H1 (cell line): ENCODE results near the gene ASCL2. TPM values are rescaled to one million over a fixed set of nuclear protein-coding genes. Genes with fewer than 3 reads are reported as not detected.

Source experiments
- BACH1 ChIP-seq: IDR thresholded peaks from 2 replicates; pipeline ENCODE4 v1.6.1; 2012; ENCODE audit warnings: low read length, improper control_type of control experiment
- BRCA1 ChIP-seq: IDR thresholded peaks from 2 replicates; pipeline ENCODE4 v1.6.1; 2012; ENCODE audit warnings: low read depth, low read length, improper control_type of control experiment
- EP300 ChIP-seq, 2 experiments: IDR thresholded peaks; 1 replicate in 1 of 2; 2 replicates in 1 of 2; pipeline ENCODE4 v1.6.1; 2011 to 2012; ENCODE audit warnings: low read depth in 2 of 2, low read length in 2 of 2, mild to moderate bottlenecking in 2 of 2, borderline replicate concordance in 1 of 2, inconsistent platforms in 1 of 2, moderate library complexity in 1 of 2
- SIX5 ChIP-seq: IDR thresholded peaks from 2 replicates; pipeline ENCODE4 v1.6.1; 2011; ENCODE audit warnings: mild to moderate bottlenecking, low read depth, low read length
- TAF7 ChIP-seq: optimal IDR thresholded peaks from 2 replicates; pipeline ENCODE3; 2011; ENCODE audit warnings: low read depth, mild to moderate bottlenecking, inconsistent platforms, low read length, moderate library complexity, borderline replicate concordance
- YY1 ChIP-seq: IDR thresholded peaks from 2 replicates; pipeline ENCODE4 v1.6.1; 2011; ENCODE audit warnings: low read depth, mild to moderate bottlenecking, low read length
- polyA plus RNA-seq, 7 experiments: library from polyadenylated mRNA; depleted of rRNA in 3 of 7; stranded (reverse) in 5 of 7; unstranded in 2 of 7; fragments of >200 nt in 5 of 7; fragments of 200-250 nt in 2 of 7; gene quantifications; 1 replicate in 5 of 7; 2 replicates in 1 of 7; 4 replicates in 1 of 7; pipeline versions ENCODE4 v1.2.1 to v1.2.3, GENCODE V29; 2011 to 2013; ENCODE audit warnings: missing spikeins in 2 of 7, mixed read lengths in 2 of 7
- total RNA-seq: library from RNA; stranded (reverse); fragmentation: NEBNext Ultra II Directional; extraction: Animal tissue kit (Norgen Biotek cat#: 25700); gene quantifications from 2 replicates; pipeline ENCODE4 v1.2.1, GENCODE V29; 2021
- TF ChIP-seq, protein P1 (sequence below): fragments of 300-600 bp; sonication (generic); IDR thresholded peaks from 2 replicates; pipeline ENCODE4 v1.7.1; 2012; ENCODE audit warnings: low read length, moderate library complexity, mild to moderate bottlenecking, inconsistent platforms; ENCODE audit not compliant: insufficient replicate concordance

ASCL2 gene
- total and polyA plus RNA-seq, 2 of the 8 experiments (the other 6 are each of a cell fraction or from before 2014, with no cell fraction given): 0.51 to 0.56 TPM

DNA sequence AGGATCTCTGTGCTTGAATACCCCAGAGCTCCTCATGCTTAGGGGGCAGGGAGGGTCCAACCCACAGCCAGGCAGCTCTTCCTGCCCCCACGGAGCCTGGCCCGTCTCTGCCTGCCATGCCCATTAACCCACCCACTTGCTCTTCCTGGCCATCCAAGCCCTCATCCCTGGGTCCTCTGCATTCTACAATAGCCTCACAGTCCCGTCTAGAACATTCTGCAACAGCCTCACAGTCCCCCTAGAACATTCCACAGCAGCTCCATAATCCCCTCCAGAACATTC, 46.5 kb upstream of the ASCL2 start (continued):
- TF ChIP-seq, protein P1, sequence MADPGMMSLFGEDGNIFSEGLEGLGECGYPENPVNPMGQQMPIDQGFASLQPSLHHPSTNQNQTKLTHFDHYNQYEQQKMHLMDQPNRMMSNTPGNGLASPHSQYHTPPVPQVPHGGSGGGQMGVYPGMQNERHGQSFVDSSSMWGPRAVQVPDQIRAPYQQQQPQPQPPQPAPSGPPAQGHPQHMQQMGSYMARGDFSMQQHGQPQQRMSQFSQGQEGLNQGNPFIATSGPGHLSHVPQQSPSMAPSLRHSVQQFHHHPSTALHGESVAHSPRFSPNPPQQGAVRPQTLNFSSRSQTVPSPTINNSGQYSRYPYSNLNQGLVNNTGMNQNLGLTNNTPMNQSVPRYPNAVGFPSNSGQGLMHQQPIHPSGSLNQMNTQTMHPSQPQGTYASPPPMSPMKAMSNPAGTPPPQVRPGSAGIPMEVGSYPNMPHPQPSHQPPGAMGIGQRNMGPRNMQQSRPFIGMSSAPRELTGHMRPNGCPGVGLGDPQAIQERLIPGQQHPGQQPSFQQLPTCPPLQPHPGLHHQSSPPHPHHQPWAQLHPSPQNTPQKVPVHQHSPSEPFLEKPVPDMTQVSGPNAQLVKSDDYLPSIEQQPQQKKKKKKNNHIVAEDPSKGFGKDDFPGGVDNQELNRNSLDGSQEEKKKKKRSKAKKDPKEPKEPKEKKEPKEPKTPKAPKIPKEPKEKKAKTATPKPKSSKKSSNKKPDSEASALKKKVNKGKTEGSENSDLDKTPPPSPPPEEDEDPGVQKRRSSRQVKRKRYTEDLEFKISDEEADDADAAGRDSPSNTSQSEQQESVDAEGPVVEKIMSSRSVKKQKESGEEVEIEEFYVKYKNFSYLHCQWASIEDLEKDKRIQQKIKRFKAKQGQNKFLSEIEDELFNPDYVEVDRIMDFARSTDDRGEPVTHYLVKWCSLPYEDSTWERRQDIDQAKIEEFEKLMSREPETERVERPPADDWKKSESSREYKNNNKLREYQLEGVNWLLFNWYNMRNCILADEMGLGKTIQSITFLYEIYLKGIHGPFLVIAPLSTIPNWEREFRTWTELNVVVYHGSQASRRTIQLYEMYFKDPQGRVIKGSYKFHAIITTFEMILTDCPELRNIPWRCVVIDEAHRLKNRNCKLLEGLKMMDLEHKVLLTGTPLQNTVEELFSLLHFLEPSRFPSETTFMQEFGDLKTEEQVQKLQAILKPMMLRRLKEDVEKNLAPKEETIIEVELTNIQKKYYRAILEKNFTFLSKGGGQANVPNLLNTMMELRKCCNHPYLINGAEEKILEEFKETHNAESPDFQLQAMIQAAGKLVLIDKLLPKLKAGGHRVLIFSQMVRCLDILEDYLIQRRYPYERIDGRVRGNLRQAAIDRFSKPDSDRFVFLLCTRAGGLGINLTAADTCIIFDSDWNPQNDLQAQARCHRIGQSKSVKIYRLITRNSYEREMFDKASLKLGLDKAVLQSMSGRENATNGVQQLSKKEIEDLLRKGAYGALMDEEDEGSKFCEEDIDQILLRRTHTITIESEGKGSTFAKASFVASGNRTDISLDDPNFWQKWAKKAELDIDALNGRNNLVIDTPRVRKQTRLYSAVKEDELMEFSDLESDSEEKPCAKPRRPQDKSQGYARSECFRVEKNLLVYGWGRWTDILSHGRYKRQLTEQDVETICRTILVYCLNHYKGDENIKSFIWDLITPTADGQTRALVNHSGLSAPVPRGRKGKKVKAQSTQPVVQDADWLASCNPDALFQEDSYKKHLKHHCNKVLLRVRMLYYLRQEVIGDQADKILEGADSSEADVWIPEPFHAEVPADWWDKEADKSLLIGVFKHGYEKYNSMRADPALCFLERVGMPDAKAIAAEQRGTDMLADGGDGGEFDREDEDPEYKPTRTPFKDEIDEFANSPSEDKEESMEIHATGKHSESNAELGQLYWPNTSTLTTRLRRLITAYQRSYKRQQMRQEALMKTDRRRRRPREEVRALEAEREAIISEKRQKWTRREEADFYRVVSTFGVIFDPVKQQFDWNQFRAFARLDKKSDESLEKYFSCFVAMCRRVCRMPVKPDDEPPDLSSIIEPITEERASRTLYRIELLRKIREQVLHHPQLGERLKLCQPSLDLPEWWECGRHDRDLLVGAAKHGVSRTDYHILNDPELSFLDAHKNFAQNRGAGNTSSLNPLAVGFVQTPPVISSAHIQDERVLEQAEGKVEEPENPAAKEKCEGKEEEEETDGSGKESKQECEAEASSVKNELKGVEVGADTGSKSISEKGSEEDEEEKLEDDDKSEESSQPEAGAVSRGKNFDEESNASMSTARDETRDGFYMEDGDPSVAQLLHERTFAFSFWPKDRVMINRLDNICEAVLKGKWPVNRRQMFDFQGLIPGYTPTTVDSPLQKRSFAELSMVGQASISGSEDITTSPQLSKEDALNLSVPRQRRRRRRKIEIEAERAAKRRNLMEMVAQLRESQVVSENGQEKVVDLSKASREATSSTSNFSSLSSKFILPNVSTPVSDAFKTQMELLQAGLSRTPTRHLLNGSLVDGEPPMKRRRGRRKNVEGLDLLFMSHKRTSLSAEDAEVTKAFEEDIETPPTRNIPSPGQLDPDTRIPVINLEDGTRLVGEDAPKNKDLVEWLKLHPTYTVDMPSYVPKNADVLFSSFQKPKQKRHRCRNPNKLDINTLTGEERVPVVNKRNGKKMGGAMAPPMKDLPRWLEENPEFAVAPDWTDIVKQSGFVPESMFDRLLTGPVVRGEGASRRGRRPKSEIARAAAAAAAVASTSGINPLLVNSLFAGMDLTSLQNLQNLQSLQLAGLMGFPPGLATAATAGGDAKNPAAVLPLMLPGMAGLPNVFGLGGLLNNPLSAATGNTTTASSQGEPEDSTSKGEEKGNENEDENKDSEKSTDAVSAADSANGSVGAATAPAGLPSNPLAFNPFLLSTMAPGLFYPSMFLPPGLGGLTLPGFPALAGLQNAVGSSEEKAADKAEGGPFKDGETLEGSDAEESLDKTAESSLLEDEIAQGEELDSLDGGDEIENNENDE: no peak
- no peak for TF ChIP-seq EP300 (IDR thresholded peaks at IDR 0.05; ENCODE audit: borderline replicate concordance in 1 of 2, low read depth in 2 of 2, low read length in 2 of 2)
- TF ChIP-seq BRCA1: no peak
- TF ChIP-seq BACH1: no peak
- no peak for TF ChIP-seq TAF7
- TF ChIP-seq YY1: no peak
- TF ChIP-seq SIX5: no peak
